ENCODE data around the gene PTH1R. TPM values are rescaled to one million over a fixed set of nuclear protein-coding genes. Genes with fewer than 3 reads are reported as not detected.

The PTH1R gene
- total and polyA plus RNA-seq, 3 donors from 2014 or later: 8.4 to 11.3 (median 10.2) TPM

GRCh38 chr3:46904303-46905212 is 27.0 kb downstream of the PTH1R start:
- no peak for DNase-seq
- 88 to 90% methylated on average over 18 of the region's 18 CpGs for WGBS, 2 donors

GRCh38 chr3:46905213-46905560 is 27.7 kb downstream of the PTH1R start:
- peaks cover 9% of the 10 kb centered on the region for H3K4me1 ChIP-seq
- H3K4me3 ChIP-seq: no peak overlapping the region
- no peaks in the 10 kb centered on the region for H3K27me3 ChIP-seq
- intact Hi-C loops (cut with DNase I; ENCODE audit: low total_unique reads): no loop called here
- no peak overlapping the region for H3K27ac ChIP-seq
- 83 to 95% methylated on average over 1 to 3 of the region's 3 CpGs for WGBS, 2 donors
- H3K9me3 ChIP-seq: no peaks in the 10 kb centered on the region
- DNase-seq: no peak
- no peaks in the 10 kb centered on the region for H3K36me3 ChIP-seq (ENCODE audit: low read depth, missing control alignments)
- TF ChIP-seq POLR2A (IDR thresholded peaks at IDR 0.05) (no peak), CTCF (IDR thresholded peaks at IDR 0.05) (no peak)

More at GRCh38 chr3:46904303-46905212, 27.0 kb downstream of the PTH1R start:
- H3K27me3 ChIP-seq: no peaks in the 10 kb centered on the region
- no peak overlapping the region for H3K4me3 ChIP-seq
- intact Hi-C loops (cut with DNase I; ENCODE audit: low total_unique reads): loop anchor here (5.0 kb wide), 1 partner anchor 202 kb away; the partner anchor contains the start of gene TMIE
- H3K4me1 ChIP-seq: peaks cover 9% of the 10 kb centered on the region
- H3K36me3 ChIP-seq (ENCODE audit: low read depth, missing control alignments): no peaks in the 10 kb centered on the region
- no peaks in the 10 kb centered on the region for H3K9me3 ChIP-seq
- TF ChIP-seq POLR2A (IDR thresholded peaks at IDR 0.05): no peak
- TF ChIP-seq CTCF (IDR thresholded peaks at IDR 0.05): no peak
- H3K27ac ChIP-seq: no peak overlapping the region

DNA sequence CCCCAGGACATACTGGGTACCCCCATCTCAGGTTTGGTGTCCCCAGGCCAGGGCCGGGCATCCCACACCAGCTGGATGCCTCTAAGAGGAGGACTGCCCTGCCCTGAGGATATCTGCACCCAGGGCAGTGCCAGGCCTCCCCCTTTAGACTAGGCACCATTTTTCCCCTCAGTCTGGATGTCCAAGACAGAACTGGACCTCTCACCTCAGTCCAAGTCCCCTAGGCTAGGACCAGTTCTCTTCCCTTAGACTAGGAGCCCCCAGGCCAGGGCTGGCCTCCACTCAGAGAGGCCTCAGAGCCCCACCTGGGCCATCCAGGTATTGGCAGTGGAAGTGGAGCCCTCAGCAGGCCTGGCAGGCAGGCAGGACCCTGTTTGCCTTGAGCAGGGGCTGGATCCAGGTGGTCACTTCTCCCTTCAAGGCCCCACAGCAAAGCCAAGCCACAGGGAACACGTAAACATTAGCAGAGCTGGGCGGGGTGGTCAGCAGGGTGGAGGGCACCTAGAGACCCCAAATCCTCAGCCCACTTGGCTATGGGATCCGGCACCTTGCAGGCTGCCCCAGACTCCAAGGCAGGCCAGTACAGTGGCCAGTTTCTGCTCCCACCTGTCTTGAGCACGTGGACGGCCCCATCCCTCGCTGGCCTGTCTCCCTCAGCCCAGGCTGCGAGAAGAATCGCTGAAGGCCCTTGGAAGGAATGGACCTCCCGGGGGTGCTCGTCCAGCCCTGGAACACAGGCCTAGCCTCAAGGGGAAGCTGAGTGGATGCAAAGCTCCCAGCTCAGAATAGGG is 28.3 kb downstream of the PTH1R start:
- no peaks in the 10 kb centered on the region for H3K27me3 ChIP-seq
- TF ChIP-seq POLR2A (IDR thresholded peaks at IDR 0.05) (no peak), CTCF (IDR thresholded peaks at IDR 0.05) (no peak)
- intact Hi-C loops (cut with DNase I; ENCODE audit: low total_unique reads): no loop called here
- no peak overlapping the region for H3K27ac ChIP-seq
- H3K36me3 ChIP-seq (ENCODE audit: low read depth, missing control alignments): no peaks in the 10 kb centered on the region
- no peak for DNase-seq
- no peaks in the 10 kb centered on the region for H3K9me3 ChIP-seq
- peaks cover 9% of the 10 kb centered on the region for H3K4me1 ChIP-seq
- 85 to 95% methylated on average over 7 to 11 of the region's 11 CpGs for WGBS, 2 donors
- H3K4me3 ChIP-seq: no peak overlapping the region

DNA sequence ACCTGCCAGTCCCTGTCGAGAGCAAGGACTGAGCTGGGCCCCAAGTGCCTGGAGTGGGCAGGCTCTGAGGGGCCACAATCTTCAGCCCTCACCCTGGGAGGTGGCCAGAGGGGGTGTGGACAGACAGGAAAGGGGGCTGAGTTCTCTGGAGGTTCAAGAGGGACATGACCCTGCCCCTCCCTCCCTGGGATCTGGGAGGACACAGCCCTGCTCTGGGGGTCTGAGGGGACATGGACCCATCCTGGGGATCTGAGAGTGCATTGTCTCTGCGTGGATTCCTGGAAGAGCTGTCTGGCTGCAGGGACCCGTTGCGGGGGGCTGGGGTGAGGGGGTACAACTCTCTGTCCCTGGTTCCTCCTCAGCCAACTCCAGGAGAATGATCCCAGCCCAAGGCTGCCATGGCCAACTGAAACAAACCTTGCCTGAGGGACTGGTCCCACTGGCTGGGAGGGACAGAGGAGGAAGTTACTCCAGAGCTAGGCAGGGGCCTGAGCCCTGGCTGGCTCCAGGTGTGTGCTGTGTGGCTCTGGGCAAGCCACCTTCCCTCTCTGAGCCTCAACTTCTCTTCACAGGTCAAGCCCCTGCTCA is 29.0 kb downstream of the PTH1R start:
- intact Hi-C loops (cut with DNase I; ENCODE audit: low total_unique reads): no loop called here
- WGBS, 2 donors: 89% methylated on average over 4 of the region's 4 CpGs; no CpG with 5 or more reads in 1 of the 2 donors
- H3K27me3 ChIP-seq: no peaks in the 10 kb centered on the region
- H3K9me3 ChIP-seq: no peaks in the 10 kb centered on the region
- TF ChIP-seq POLR2A (IDR thresholded peaks at IDR 0.05) (no peak), CTCF (IDR thresholded peaks at IDR 0.05) (no peak)
- H3K4me3 ChIP-seq: no peak overlapping the region
- H3K36me3 ChIP-seq (ENCODE audit: low read depth, missing control alignments): no peaks in the 10 kb centered on the region
- H3K4me1 ChIP-seq: peaks cover 9% of the 10 kb centered on the region
- no peak for DNase-seq
- no peak overlapping the region for H3K27ac ChIP-seq

Data from testis (tissue), 3 donors.